CD14-positive monocyte (primary cell): ENCODE results near the gene GREM2. TPM values are rescaled to one million over a fixed set of nuclear protein-coding genes. Genes with fewer than 3 reads are reported as not detected.

Experiments used
- DNase-seq, 3 donors: peaks; one replicate each; pipeline ENCODE4 v3.0.0-alpha.2; 2011 to 2022
- H2AFZ ChIP-seq: 2 replicates; pipeline ENCODE4 v1.6.0; 2012; ENCODE audit warnings: mild to moderate bottlenecking, low read depth, low read length, inconsistent platforms; ENCODE audit not compliant: insufficient read depth, poor library complexity, severe bottlenecking
- H3K27ac ChIP-seq, 2 donors: 1 replicate in 1 of 2; 2 replicates in 1 of 2; pipeline ENCODE4 v1.5.1; 2012 to 2013; ENCODE audit warnings: low read length in 2 of 2, control low read depth in 1 of 2, inconsistent platforms in 1 of 2, low read depth in 1 of 2, mild to moderate bottlenecking in 1 of 2
- H3K27me3 ChIP-seq, 2 donors: one replicate each; pipeline versions ENCODE4 v1.6.0 to v1.6.1; 2011 to 2013; ENCODE audit warnings: low read length in 2 of 2; ENCODE audit not compliant: control insufficient read depth in 2 of 2, insufficient read depth in 2 of 2
- H3K36me3 ChIP-seq, 2 donors: replicated peaks in 1 of 2; 1 replicate in 1 of 2; 2 replicates in 1 of 2; pipeline versions ENCODE4 v1.5.1 to v1.6.1; 2012 to 2013; ENCODE audit warnings: low read length in 2 of 2, control low read depth in 1 of 2, inconsistent platforms in 1 of 2, mild to moderate bottlenecking in 1 of 2; ENCODE audit not compliant: insufficient read depth in 2 of 2, control insufficient read depth in 1 of 2
- H3K4me1 ChIP-seq, 2 donors: 1 replicate in 1 of 2; 2 replicates in 1 of 2; pipeline versions ENCODE4 v1.5.1 to v1.6.1; 2012 to 2013; ENCODE audit warnings: low read length in 2 of 2, control low read depth in 1 of 2, inconsistent platforms in 1 of 2, mild to moderate bottlenecking in 1 of 2, moderate library complexity in 1 of 2; ENCODE audit not compliant: insufficient read depth in 2 of 2, control insufficient read depth in 1 of 2
- H3K4me2 ChIP-seq: replicated peaks from 2 replicates; pipeline ENCODE3; 2012; ENCODE audit warnings: low read length, moderate library complexity, mild to moderate bottlenecking; ENCODE audit not compliant: poor library complexity, severe bottlenecking; ENCODE audit errors: extremely low read depth
- H3K4me3 ChIP-seq, 3 experiments: fragments of 200-600 bp in 1 of 3; sonication (generic) in 1 of 3; replicated peaks in 1 of 3; 1 replicate in 2 of 3; 2 replicates in 1 of 3; pipeline ENCODE4 v1.5.1; 2011 to 2013; ENCODE audit warnings: low read length in 3 of 3, mild to moderate bottlenecking in 3 of 3, control low read depth in 2 of 3, low read depth in 2 of 3, inconsistent platforms in 1 of 3, moderate library complexity in 1 of 3
- H3K79me2 ChIP-seq: 2 replicates; pipeline ENCODE4 v1.6.0; 2012; ENCODE audit warnings: mild to moderate bottlenecking, control low read depth, inconsistent platforms, low read length, moderate library complexity; ENCODE audit not compliant: insufficient read depth
- H3K9ac ChIP-seq: 2 replicates; pipeline ENCODE4 v1.6.0; 2017; ENCODE audit warnings: low read length, mild to moderate bottlenecking; ENCODE audit not compliant: insufficient read depth, poor library complexity, severe bottlenecking
- H3K9me3 ChIP-seq, 2 donors: replicated peaks in 1 of 2; 1 replicate in 1 of 2; 2 replicates in 1 of 2; pipeline versions ENCODE4 v1.5.1 to v1.6.1; 2012 to 2013; ENCODE audit warnings: low read length in 2 of 2, control low read depth in 1 of 2; ENCODE audit not compliant: control insufficient read depth in 1 of 2, insufficient read depth in 1 of 2
- H4K20me1 ChIP-seq: 2 replicates; pipeline ENCODE4 v1.6.0; 2012; ENCODE audit warnings: mild to moderate bottlenecking, low read length, control low read depth, moderate library complexity; ENCODE audit not compliant: insufficient read depth
- H3K27ac Mint-ChIP-seq, 7 donors: one replicate each; pipeline ENCODE4 v1.8.0; 2020; ENCODE audit warnings: mild to moderate bottlenecking in 7 of 7, mixed read lengths in 7 of 7, moderate library complexity in 6 of 7, inconsistent platforms in 2 of 7
- H3K27me3 Mint-ChIP-seq, 3 donors: one replicate each; pipeline ENCODE4 v1.8.0; 2021 to 2022; ENCODE audit warnings: low read depth in 3 of 3, mild to moderate bottlenecking in 3 of 3, mixed read lengths in 3 of 3, moderate library complexity in 3 of 3, inconsistent platforms in 1 of 3
- H3K36me3 Mint-ChIP-seq, 2 donors: one replicate each; pipeline ENCODE4 v1.8.0; 2020; ENCODE audit warnings: mixed read lengths in 2 of 2, inconsistent platforms in 1 of 2, mild to moderate bottlenecking in 1 of 2
- H3K4me1 Mint-ChIP-seq: one replicate; pipeline ENCODE4 v1.8.0; 2020; ENCODE audit warnings: mild to moderate bottlenecking, mixed read lengths
- H3K4me3 Mint-ChIP-seq, 2 donors: one replicate each; pipeline ENCODE4 v1.8.0; 2020; ENCODE audit warnings: mild to moderate bottlenecking in 2 of 2, mixed read lengths in 2 of 2, moderate library complexity in 1 of 2
- H3K9me3 Mint-ChIP-seq, 7 donors: one replicate each; pipeline ENCODE4 v1.8.0; 2020 to 2022; ENCODE audit warnings: mixed read lengths in 7 of 7, mild to moderate bottlenecking in 6 of 7, moderate library complexity in 6 of 7, inconsistent platforms in 2 of 7
- CTCF ChIP-seq: fragments of 200-600 bp; IDR thresholded peaks from one replicate; pipeline ENCODE4 v1.8.0; 2022; ENCODE audit warnings: antibody characterized with exemption, mild to moderate bottlenecking
- WGBS: methylation state at CpG from one replicate; pipeline ENCODE4 v1.1.5; 2013; ENCODE audit warnings: missing lambda C conversion rate; ENCODE audit not compliant: insufficient coverage; 5-methylcytosine and 5-hydroxymethylcytosine counted together
- intact Hi-C, 2 donors: fragments of 100-400 bp; cut with micrococcal nuclease; formaldehyde crosslinking; loops; one replicate each; pipeline versions ENCODE4 v1.15.0 to v1.15.1; 2023
- polyA plus RNA-seq, 3 donors: library from polyadenylated mRNA; depleted of rRNA in 1 of 3; unstranded in 2 of 3; stranded (reverse) in 1 of 3; fragments of 300-500 nt in 2 of 3; fragments of >200 nt in 1 of 3; fragmentation: Illumina TruSeq in 2 of 3; gene quantifications; 1 replicate in 2 of 3; 2 replicates in 1 of 3; pipeline ENCODE4 v1.2.3, GENCODE V29; 2012 to 2021

GREM2 gene
- polyA plus RNA-seq, 3 donors = not detected

- H3K4me1 Mint-ChIP-seq = no peaks in the 10 kb centered on the region
- no peaks in the 10 kb centered on the region for H3K36me3 Mint-ChIP-seq
- H3K79me2 ChIP-seq = no peaks in the 10 kb centered on the region
- DNase-seq = no peak
- H3K27me3 Mint-ChIP-seq = no peaks in the 10 kb centered on the region
- H3K27ac ChIP-seq = no peak overlapping the region
- no peaks in the 10 kb centered on the region for H4K20me1 ChIP-seq
- 79% methylated on average over 6 of the region's 7 CpGs for WGBS
- no peak for TF ChIP-seq CTCF
- H3K9me3 Mint-ChIP-seq = peaks cover 0 to 8% (median 1%) of the 10 kb centered on the region in 7 donors
- H3K27ac Mint-ChIP-seq = no peak overlapping the region
- H3K9me3 ChIP-seq = peaks cover 2 to 11% of the 10 kb centered on the region in 2 donors
- no peaks in the 10 kb centered on the region for H3K36me3 ChIP-seq
- H3K27me3 ChIP-seq = no peaks in the 10 kb centered on the region
- H3K4me3 Mint-ChIP-seq = no peak overlapping the region
- no peak overlapping the region for H2AFZ ChIP-seq
- H3K9ac ChIP-seq = no peak overlapping the region
- intact Hi-C loops = no loop called here
- no peaks in the 10 kb centered on the region for H3K4me1 ChIP-seq
- no peak overlapping the region for H3K4me2 ChIP-seq
- H3K4me3 ChIP-seq = no peak overlapping the region
Observed at GRCh38 chr1:240526312-240526711, 85.6 kb downstream of the GREM2 start.

DNA sequence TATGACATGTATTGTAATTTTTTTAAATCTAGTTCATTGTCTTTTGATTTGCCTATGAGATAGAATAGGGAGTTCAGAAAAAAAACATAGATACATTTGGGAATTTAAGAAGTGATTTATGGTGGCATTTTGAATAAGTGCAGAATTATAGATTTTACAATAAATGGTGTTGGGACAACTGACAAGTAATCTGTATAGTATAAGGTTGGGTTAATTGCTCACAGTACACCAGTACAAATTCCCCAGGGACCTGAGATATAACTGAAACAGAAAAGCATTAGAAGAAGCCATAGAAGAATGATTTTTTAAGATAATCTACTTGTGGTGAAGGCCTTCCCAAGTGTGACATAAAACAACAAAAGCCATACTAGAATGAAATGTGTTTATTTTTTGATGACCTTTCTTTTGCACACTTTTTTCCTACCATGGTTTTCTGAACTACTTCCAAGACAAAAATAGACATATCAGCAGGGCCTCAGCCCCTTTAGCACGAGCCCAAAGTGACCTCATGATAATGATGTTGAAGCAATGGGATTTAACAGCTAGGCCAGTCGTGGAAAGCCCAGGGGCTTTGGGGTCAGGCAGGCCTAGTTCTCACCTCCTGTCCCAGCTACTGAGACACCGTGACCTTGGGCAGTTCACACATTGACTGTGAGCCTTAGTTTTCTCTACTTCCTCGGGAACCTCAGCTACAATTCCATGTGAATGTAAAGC is 87.4 kb downstream of the GREM2 start:
- Mint-ChIP-seq H3K36me3 (no peaks in the 10 kb centered on the region), H3K9me3 (peaks cover 0 to 11% (median 6%) of the 10 kb centered on the region in 7 donors), H3K4me1 (no peaks in the 10 kb centered on the region), H3K4me3 (no peak overlapping the region), H3K27ac (no peak overlapping the region), H3K27me3 (peaks cover 0 to 3% (median 0%) of the 10 kb centered on the region in 3 donors)
- DNase-seq = no peak
- no peak overlapping the region for H3K4me2 ChIP-seq
- no peak overlapping the region for H3K4me3 ChIP-seq
- WGBS = 84% methylated on average over 3 of the region's 4 CpGs
- no peaks in the 10 kb centered on the region for H4K20me1 ChIP-seq
- no peak for TF ChIP-seq CTCF
- no peak overlapping the region for H3K27ac ChIP-seq
- intact Hi-C loops = no loop called here
- H3K4me1 ChIP-seq = no peaks in the 10 kb centered on the region
- H3K9me3 ChIP-seq = peaks cover 4 to 15% of the 10 kb centered on the region in 2 donors
- no peak overlapping the region for H2AFZ ChIP-seq
- H3K36me3 ChIP-seq = no peaks in the 10 kb centered on the region
- H3K9ac ChIP-seq = no peak overlapping the region
- no peaks in the 10 kb centered on the region for H3K79me2 ChIP-seq
- no peaks in the 10 kb centered on the region for H3K27me3 ChIP-seq
